Trophoblast cell (in vitro differentiated cells and primary cell): Measurements from ENCODE around the gene PLCG2.

ENCODE experiments used
- DNase-seq, 2 donors: peaks; one replicate each; pipeline ENCODE4 v3.0.0-alpha.2; 2016
- H2AFZ ChIP-seq: 2 replicates; pipeline ENCODE4 v1.6.1; 2013; ENCODE audit warnings: low read length, moderate library complexity, mild to moderate bottlenecking; ENCODE audit not compliant: insufficient read depth, poor library complexity
- H2AK5ac ChIP-seq: 2 replicates; pipeline ENCODE4 v1.6.1; 2013; ENCODE audit warnings: mild to moderate bottlenecking, low read length
- H2BK120ac ChIP-seq: 2 replicates; pipeline ENCODE4 v1.6.1; 2013; ENCODE audit warnings: low read length, mild to moderate bottlenecking, moderate library complexity; ENCODE audit not compliant: insufficient read depth, poor library complexity
- H2BK12ac ChIP-seq: 2 replicates; pipeline ENCODE4 v1.6.1; 2013; ENCODE audit warnings: mild to moderate bottlenecking, low read length, moderate library complexity
- H2BK5ac ChIP-seq: 2 replicates; pipeline ENCODE4 v1.6.1; 2013; ENCODE audit warnings: low read length, low read depth, moderate library complexity, mild to moderate bottlenecking; ENCODE audit not compliant: poor library complexity
- H3K14ac ChIP-seq: 2 replicates; pipeline ENCODE4 v1.6.1; 2013; ENCODE audit warnings: mild to moderate bottlenecking, low read length
- H3K18ac ChIP-seq: 2 replicates; pipeline ENCODE4 v1.6.1; 2013; ENCODE audit warnings: mild to moderate bottlenecking, low read length
- H3K23ac ChIP-seq: 2 replicates; pipeline ENCODE4 v1.6.1; 2013; ENCODE audit warnings: low read length
- H3K27ac ChIP-seq: 2 replicates; pipeline ENCODE4 v1.5.1; 2013; ENCODE audit warnings: low read depth, mild to moderate bottlenecking, inconsistent platforms, low read length, moderate library complexity
- H3K27me3 ChIP-seq: 2 replicates; pipeline ENCODE4 v1.6.1; 2013; ENCODE audit warnings: inconsistent platforms, mild to moderate bottlenecking, low read length, moderate library complexity; ENCODE audit not compliant: insufficient read depth
- H3K36me3 ChIP-seq, 2 experiments: 1 replicate in 1 of 2; 2 replicates in 1 of 2; pipeline ENCODE4 v1.6.1; 2013; ENCODE audit warnings: low read length in 2 of 2, mild to moderate bottlenecking in 2 of 2, moderate library complexity in 1 of 2; ENCODE audit not compliant: insufficient read depth in 2 of 2, control insufficient read depth in 1 of 2
- H3K4ac ChIP-seq: 2 replicates; pipeline ENCODE4 v1.6.1; 2013; ENCODE audit warnings: low read depth, mild to moderate bottlenecking, low read length, moderate library complexity
- H3K4me1 ChIP-seq, 2 experiments: 1 replicate in 1 of 2; 2 replicates in 1 of 2; pipeline ENCODE4 v1.6.1; 2013; ENCODE audit warnings: low read length in 2 of 2, mild to moderate bottlenecking in 2 of 2, moderate library complexity in 1 of 2; ENCODE audit not compliant: insufficient read depth in 2 of 2, control insufficient read depth in 1 of 2
- H3K4me2 ChIP-seq: 2 replicates; pipeline ENCODE4 v1.6.1; 2013; ENCODE audit warnings: inconsistent platforms, mild to moderate bottlenecking, low read length, moderate library complexity
- H3K4me3 ChIP-seq: 2 replicates; pipeline ENCODE4 v1.5.1; 2013; ENCODE audit warnings: mild to moderate bottlenecking, low read depth, low read length, inconsistent platforms
- H3K79me1 ChIP-seq: one replicate; pipeline ENCODE4 v1.6.1; 2013; ENCODE audit warnings: low read length
- H3K79me2 ChIP-seq: 2 replicates; pipeline ENCODE4 v1.6.1; 2013; ENCODE audit warnings: low read length, mild to moderate bottlenecking; ENCODE audit not compliant: control insufficient read depth, insufficient read depth, poor library complexity
- H3K9ac ChIP-seq: 2 replicates; pipeline ENCODE4 v1.6.1; 2013; ENCODE audit warnings: mild to moderate bottlenecking, low read length
- H3K9me3 ChIP-seq: 2 replicates; pipeline ENCODE4 v1.6.1; 2013; ENCODE audit warnings: low read depth, mild to moderate bottlenecking, control low read depth, inconsistent platforms, low read length; ENCODE audit not compliant: insufficient read depth
- H4K12ac ChIP-seq: 2 replicates; pipeline ENCODE4 v1.6.1; 2013; ENCODE audit warnings: low read depth, mild to moderate bottlenecking, low read length, moderate library complexity
- H4K8ac ChIP-seq: 2 replicates; pipeline ENCODE4 v1.6.1; 2013; ENCODE audit warnings: low read depth, mild to moderate bottlenecking, low read length, moderate library complexity
- H4K91ac ChIP-seq: one replicate; pipeline ENCODE4 v1.6.1; 2013; ENCODE audit warnings: low read depth, mild to moderate bottlenecking, low read length, moderate library complexity
- WGBS: extraction: QIAGEN DNeasy Blood & Tissue Kit; methylation state at CpG from one replicate; pipeline ENCODE4 v1.1.7; 2013; ENCODE audit warnings: missing lambda C conversion rate; ENCODE audit not compliant: insufficient read length, insufficient coverage; ENCODE audit errors: extremely low coverage; 5-methylcytosine and 5-hydroxymethylcytosine counted together

The PLCG2 gene

GRCh38 chr16:81774348-81774747, 4.7 kb upstream of the PLCG2 start:
- no CpG with 5 or more reads among the region's 7 CpGs for WGBS
- no peak overlapping the region for H3K14ac ChIP-seq
- no peak overlapping the region for H3K9ac ChIP-seq
- H3K4me1 ChIP-seq: peaks cover 0 to 3% of the 10 kb centered on the region in 2 experiments
- no peak overlapping the region for H4K12ac ChIP-seq
- no peak overlapping the region for H3K4me3 ChIP-seq
- H3K79me1 ChIP-seq: peaks cover 2% of the 10 kb centered on the region
- no peak overlapping the region for H3K4ac ChIP-seq
- H3K18ac ChIP-seq: no peak overlapping the region
- no peaks in the 10 kb centered on the region for H3K79me2 ChIP-seq
- H4K8ac ChIP-seq: no peak overlapping the region
- no peak overlapping the region for H4K91ac ChIP-seq
- H2AFZ ChIP-seq: no peak overlapping the region
- H3K27ac ChIP-seq: no peak overlapping the region
- H2BK5ac ChIP-seq: no peak overlapping the region
- H3K23ac ChIP-seq: no peak overlapping the region
- no peak overlapping the region for H3K4me2 ChIP-seq
- peaks cover under 1% of the 10 kb centered on the region for H3K9me3 ChIP-seq
- H3K36me3 ChIP-seq: no peaks in the 10 kb centered on the region
- DNase-seq: no peak
- H2BK120ac ChIP-seq: no peak overlapping the region
- no peak overlapping the region for H2BK12ac ChIP-seq
- peaks cover 7% of the 10 kb centered on the region for H3K27me3 ChIP-seq
- H2AK5ac ChIP-seq: no peak overlapping the region

GRCh38 chr16:81775570-81775969, 3.5 kb upstream of the PLCG2 start:
- H2BK120ac ChIP-seq: no peak overlapping the region
- H3K79me2 ChIP-seq: no peaks in the 10 kb centered on the region
- no peak overlapping the region for H4K12ac ChIP-seq
- H2BK12ac ChIP-seq: no peak overlapping the region
- H3K9me3 ChIP-seq: peaks cover 5% of the 10 kb centered on the region
- H4K91ac ChIP-seq: no peak overlapping the region
- H3K4ac ChIP-seq: no peak overlapping the region
- peaks cover 0 to 9% of the 10 kb centered on the region in 2 experiments for H3K4me1 ChIP-seq
- no peak overlapping the region for H3K9ac ChIP-seq
- no peak overlapping the region for H3K18ac ChIP-seq
- no peak overlapping the region for H3K14ac ChIP-seq
- H2AK5ac ChIP-seq: no peak overlapping the region
- DNase-seq: no peak
- peaks cover 19% of the 10 kb centered on the region for H3K27me3 ChIP-seq
- H3K4me3 ChIP-seq: no peak overlapping the region
- no peak overlapping the region for H2BK5ac ChIP-seq
- peaks cover 2% of the 10 kb centered on the region for H3K79me1 ChIP-seq
- no peak overlapping the region for H2AFZ ChIP-seq
- H3K36me3 ChIP-seq: no peaks in the 10 kb centered on the region
- no peak overlapping the region for H3K4me2 ChIP-seq
- H4K8ac ChIP-seq: no peak overlapping the region
- no peak overlapping the region for H3K27ac ChIP-seq
- H3K23ac ChIP-seq: no peak overlapping the region

GRCh38 chr16:81778231-81778630, 860 bp upstream of the PLCG2 start:
- no peak overlapping the region for H4K12ac ChIP-seq
- peaks cover 2% of the 10 kb centered on the region for H3K79me1 ChIP-seq
- H3K79me2 ChIP-seq: no peaks in the 10 kb centered on the region
- H2BK120ac ChIP-seq: no peak overlapping the region
- no peak overlapping the region for H3K4me2 ChIP-seq
- no peak overlapping the region for H2AK5ac ChIP-seq
- no peak overlapping the region for H3K23ac ChIP-seq
- no peak overlapping the region for H3K9ac ChIP-seq
- no peak overlapping the region for H3K4ac ChIP-seq
- H3K27me3 ChIP-seq: peaks cover 19% of the 10 kb centered on the region
- H3K14ac ChIP-seq: no peak overlapping the region
- H3K9me3 ChIP-seq: peaks cover 5% of the 10 kb centered on the region
- no peak for DNase-seq
- no peak overlapping the region for H3K27ac ChIP-seq
- no peak overlapping the region for H4K91ac ChIP-seq
- H3K18ac ChIP-seq: no peak overlapping the region
- no peak overlapping the region for H2BK12ac ChIP-seq
- H3K4me3 ChIP-seq: no peak overlapping the region
- no peaks in the 10 kb centered on the region for H3K36me3 ChIP-seq
- H2AFZ ChIP-seq: no peak overlapping the region
- peaks cover 0 to 9% of the 10 kb centered on the region in 2 experiments for H3K4me1 ChIP-seq
- WGBS: no CpG with 5 or more reads among the region's 6 CpGs
- no peak overlapping the region for H2BK5ac ChIP-seq
- no peak overlapping the region for H4K8ac ChIP-seq

GRCh38 chr16:81779536-81780320, 637 bp downstream of the PLCG2 start:
- Histone ChIP-seq H3K36me3 (no peaks in the 10 kb centered on the region), H3K14ac (no peak overlapping the region), H2AFZ (no peak overlapping the region), H2AK5ac (no peak overlapping the region), H3K27me3 (peaks cover 19% of the 10 kb centered on the region), H3K79me2 (no peaks in the 10 kb centered on the region), H3K4me2 (peak overlapping the region; percentile 67), H3K4ac (no peak overlapping the region), H3K9ac (no peak overlapping the region), H4K8ac (no peak overlapping the region), H3K23ac (no peak overlapping the region), H3K4me1 (peaks cover 0 to 9% of the 10 kb centered on the region in 2 experiments), H3K18ac (no peak overlapping the region), H2BK5ac (no peak overlapping the region), H2BK120ac (no peak overlapping the region), H3K27ac (no peak overlapping the region), H3K4me3 (peak overlapping the region; percentile 76), H4K91ac (no peak overlapping the region), H3K9me3 (peaks cover 5% of the 10 kb centered on the region), H2BK12ac (no peak overlapping the region), H4K12ac (no peak overlapping the region), H3K79me1 (peaks cover 2% of the 10 kb centered on the region)
- WGBS: no CpG with 5 or more reads among the region's 58 CpGs
- DNase-seq: peak in 1 of 2 donors; percentile 38
